Upper lobe of left lung (tissue), 6 donors: ENCODE measurements around the gene ZFPL1. TPM values are rescaled to one million over a fixed set of nuclear protein-coding genes. Genes with fewer than 3 reads are reported as not detected.

Experiments
- ATAC-seq, 2 donors: fragments of 200-7000 bp; cut with Tn5 transposase; one replicate each; pipeline ENCODE4 v1.9.1; 2022; ENCODE audit warnings: mild to moderate bottlenecking in 2 of 2, moderate library complexity in 2 of 2; ENCODE audit not compliant: low FRiP score in 2 of 2
- DNase-seq, 2 donors: peaks; one replicate each; pipeline ENCODE4 v3.0.0-alpha.2; 2019 to 2020
- H3K27ac ChIP-seq, 4 donors: fragments of 200-600 bp; sonication (generic); one replicate each; pipeline ENCODE4 v1.5.1; 2016 to 2019
- H3K27me3 ChIP-seq, 4 donors: fragments of 200-600 bp; sonication (generic); one replicate each; pipeline ENCODE4 v1.5.1; 2017 to 2019
- H3K36me3 ChIP-seq, 4 donors: fragments of 200-600 bp; sonication (generic); one replicate each; pipeline ENCODE4 v1.5.1; 2016 to 2019
- H3K4me1 ChIP-seq, 4 donors: fragments of 200-600 bp; sonication (generic); one replicate each; pipeline ENCODE4 v1.5.1; 2018 to 2019
- H3K4me3 ChIP-seq, 4 donors: fragments of 200-600 bp; sonication (generic); one replicate each; pipeline ENCODE4 v1.5.1; 2017 to 2019; ENCODE audit warnings: mild to moderate bottlenecking in 2 of 4, moderate library complexity in 1 of 4
- H3K9me3 ChIP-seq, 4 donors: fragments of 200-600 bp; sonication (generic); one replicate each; pipeline ENCODE4 v1.5.1; 2018 to 2019
- EP300 ChIP-seq, 4 donors: sonication (generic); formaldehyde crosslinking; IDR thresholded peaks; one replicate each; pipeline ENCODE4 v1.5.1; 2017; ENCODE audit warnings: antibody characterized with exemption in 4 of 4, control low read depth in 2 of 4
- POLR2A ChIP-seq, 4 donors: fragments of 450-650 bp; IDR thresholded peaks; one replicate each; pipeline ENCODE4 v1.5.1; 2016 to 2017; ENCODE audit warnings: antibody characterized with exemption in 4 of 4, mild to moderate bottlenecking in 2 of 4
- POLR2AphosphoS5 ChIP-seq, 2 donors: sonication (generic); formaldehyde crosslinking; IDR thresholded peaks; one replicate each; pipeline ENCODE4 v1.5.1; 2017; ENCODE audit warnings: antibody characterized with exemption in 2 of 2
- WGBS, 2 donors: methylation state at CpG; one replicate each; pipeline ENCODE4 v1.1.5; 2017 to 2018; 5-methylcytosine and 5-hydroxymethylcytosine counted together
- total RNA-seq, 6 donors: library from RNA; depleted of rRNA in 4 of 6; stranded (reverse); fragments of >200 nt in 4 of 6; gene quantifications; one replicate each; pipeline versions ENCODE4 v1.1.0 to v1.2.1, GENCODE V29; 2016 to 2021
- TF ChIP-seq, protein P1 (sequence below), 6 experiments: fragments of 450-650 bp in 4 of 6; fragments of 200-600 bp in 2 of 6; sonication (generic) in 2 of 6; IDR thresholded peaks; one replicate each; pipeline ENCODE4 v1.5.1; 2016 to 2019; ENCODE audit warnings: antibody characterized with exemption in 6 of 6
- donor health status: DM: no; HTN: no; CAD: no; lungs with moderate emphysema.
- donor health status: DM: no; HTN: yes; CAD: no; lungs with severe emphysema.

ZFPL1 gene
- total RNA-seq, 6 donors from 2014 or later, result 21.4 to 39.8 (median 34.6) TPM

- ATAC-seq (no peak), DNase-seq (no peak)
- Histone ChIP-seq H3K36me3 (peaks cover 37 to 65% (median 63%) of the 10 kb centered on the region in 4 donors), H3K4me1 (peaks cover 24 to 33% (median 27%) of the 10 kb centered on the region in 4 donors), H3K27me3 (no peaks in the 10 kb centered on the region), H3K9me3 (no peaks in the 10 kb centered on the region), H3K4me3 (no peak overlapping the region), H3K27ac (no peak overlapping the region)
- 85 to 97% methylated on average over 3 of the region's 3 CpGs for WGBS, 2 donors
- TF ChIP-seq EP300 (IDR thresholded peaks at IDR 0.05), result no peak
- TF ChIP-seq, protein P1, sequence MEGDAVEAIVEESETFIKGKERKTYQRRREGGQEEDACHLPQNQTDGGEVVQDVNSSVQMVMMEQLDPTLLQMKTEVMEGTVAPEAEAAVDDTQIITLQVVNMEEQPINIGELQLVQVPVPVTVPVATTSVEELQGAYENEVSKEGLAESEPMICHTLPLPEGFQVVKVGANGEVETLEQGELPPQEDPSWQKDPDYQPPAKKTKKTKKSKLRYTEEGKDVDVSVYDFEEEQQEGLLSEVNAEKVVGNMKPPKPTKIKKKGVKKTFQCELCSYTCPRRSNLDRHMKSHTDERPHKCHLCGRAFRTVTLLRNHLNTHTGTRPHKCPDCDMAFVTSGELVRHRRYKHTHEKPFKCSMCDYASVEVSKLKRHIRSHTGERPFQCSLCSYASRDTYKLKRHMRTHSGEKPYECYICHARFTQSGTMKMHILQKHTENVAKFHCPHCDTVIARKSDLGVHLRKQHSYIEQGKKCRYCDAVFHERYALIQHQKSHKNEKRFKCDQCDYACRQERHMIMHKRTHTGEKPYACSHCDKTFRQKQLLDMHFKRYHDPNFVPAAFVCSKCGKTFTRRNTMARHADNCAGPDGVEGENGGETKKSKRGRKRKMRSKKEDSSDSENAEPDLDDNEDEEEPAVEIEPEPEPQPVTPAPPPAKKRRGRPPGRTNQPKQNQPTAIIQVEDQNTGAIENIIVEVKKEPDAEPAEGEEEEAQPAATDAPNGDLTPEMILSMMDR (IDR thresholded peaks at IDR 0.05), result no peak
- no peak for TF ChIP-seq POLR2A (IDR thresholded peaks at IDR 0.05)
- TF ChIP-seq POLR2AphosphoS5 (IDR thresholded peaks at IDR 0.05), result no peak
Observed at GRCh38 chr11:65131417-65131776, 47.4 kb downstream of the ZFPL1 start.

- DNase-seq, result no peak
- no peak for ATAC-seq
- Histone ChIP-seq H3K9me3 (no peaks in the 10 kb centered on the region), H3K27me3 (no peaks in the 10 kb centered on the region), H3K4me3 (no peak overlapping the region), H3K4me1 (peaks cover 24 to 33% (median 27%) of the 10 kb centered on the region in 4 donors), H3K36me3 (peaks cover 37 to 60% (median 58%) of the 10 kb centered on the region in 4 donors), H3K27ac (peak overlapping the region in 1 of 4 donors; percentile 97)
- WGBS, 2 donors, result 85 to 100% methylated on average over 2 to 6 of the region's 6 CpGs
- TF ChIP-seq, protein P1 (IDR thresholded peaks at IDR 0.05), result no peak
- TF ChIP-seq POLR2A (IDR thresholded peaks at IDR 0.05) (no peak), EP300 (IDR thresholded peaks at IDR 0.05) (no peak), POLR2AphosphoS5 (IDR thresholded peaks at IDR 0.05) (no peak)
Observed at GRCh38 chr11:65131895-65132237, 47.8 kb downstream of the ZFPL1 start.

GRCh38 chr11:65132238-65132987, 48.4 kb downstream of the ZFPL1 start:
- peak overlapping the region in 3 of 4 donors; percentile 97 to 99 (median 98) for H3K27ac ChIP-seq
- ATAC-seq (no peak), DNase-seq (no peak)
- peaks cover 24 to 33% (median 27%) of the 10 kb centered on the region in 4 donors for H3K4me1 ChIP-seq
- no peaks in the 10 kb centered on the region for H3K27me3 ChIP-seq
- no peak for TF ChIP-seq POLR2AphosphoS5 (IDR thresholded peaks at IDR 0.05)
- no peak for TF ChIP-seq POLR2A (IDR thresholded peaks at IDR 0.05)
- TF ChIP-seq, protein P1 (IDR thresholded peaks at IDR 0.05), result no peak
- TF ChIP-seq EP300 (IDR thresholded peaks at IDR 0.05), result no peak
- H3K36me3 ChIP-seq, result peaks cover 32 to 55% (median 53%) of the 10 kb centered on the region in 4 donors
- WGBS, 2 donors, result 70 to 74% methylated on average over 6 to 10 of the region's 10 CpGs
- H3K4me3 ChIP-seq, result peak overlapping the region in 3 of 4 donors; percentile 67 to 98 (median 86)
- no peaks in the 10 kb centered on the region for H3K9me3 ChIP-seq

GRCh38 chr11:65132988-65133700, 49.1 kb downstream of the ZFPL1 start:
- Histone ChIP-seq H3K4me1 (peaks cover 24 to 33% (median 27%) of the 10 kb centered on the region in 4 donors), H3K4me3 (peak overlapping the region; percentile 67 to 98 (median 88)), H3K9me3 (no peaks in the 10 kb centered on the region), H3K27ac (peak overlapping the region; percentile 97 to 99 (median 98)), H3K36me3 (peaks cover 27 to 47% (median 46%) of the 10 kb centered on the region in 4 donors), H3K27me3 (no peaks in the 10 kb centered on the region)
- 46% methylated on average over 18 of the region's 18 CpGs for WGBS, 2 donors
- TF ChIP-seq, protein P1 (IDR thresholded peaks at IDR 0.05), result no peak
- TF ChIP-seq POLR2AphosphoS5 (IDR thresholded peaks at IDR 0.05) (no peak), POLR2A (IDR thresholded peaks at IDR 0.05) (no peak), EP300 (IDR thresholded peaks at IDR 0.05) (no peak)
- ATAC-seq, result peak in 1 of 2 donors; percentile 17
- peak; percentile 82 to 90 for DNase-seq
